Ramos (cell line): ENCODE results near the gene HMGCS2.

ENCODE experiments used
- in situ Hi-C: fragments of 300-500 bp; cut with MboI; formaldehyde crosslinking; loops from one replicate; pipeline ENCODE4 v1.14.3; 2022; ENCODE audit warnings: low sequenced_read_pairs; ENCODE audit not compliant: unreplicated experiment

Gene HMGCS2

GRCh38 chr1:119703666-119704450 is 64.8 kb downstream of the HMGCS2 start:
- in situ Hi-C loops = no loop called here

- in situ Hi-C loops = no loop called here
These were observed 66.3 kb downstream of the HMGCS2 start for GRCh38 chr1:119702384-119702783.

GRCh38 chr1:119701659-119702058 is 67.0 kb downstream of the HMGCS2 start:
- in situ Hi-C loops = no loop called here

DNA sequence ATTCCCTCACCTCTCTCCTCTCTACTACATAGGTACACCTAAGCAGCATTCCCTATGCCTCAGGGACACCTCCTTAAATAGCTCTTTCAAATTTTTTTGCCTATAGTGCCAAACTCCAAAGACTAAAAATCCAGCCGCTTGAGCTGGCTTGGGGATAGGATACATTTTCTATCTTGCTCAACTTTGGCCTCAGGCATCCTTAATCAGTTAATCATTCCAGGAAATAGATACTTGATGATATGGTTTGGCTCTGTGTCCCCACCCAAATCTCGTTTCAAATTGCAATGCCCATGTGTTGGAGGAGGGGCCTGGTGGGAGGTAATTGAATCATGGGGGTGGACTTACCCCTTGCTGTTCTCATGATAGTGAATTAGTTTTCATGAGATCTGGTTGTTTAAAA is 68.4 kb downstream of the HMGCS2 start:
- in situ Hi-C loops = no loop called here
